ENCODE data around the gene SLC15A1. TPM values are rescaled to one million over a fixed set of nuclear protein-coding genes. Genes with fewer than 3 reads are reported as not detected.

The SLC15A1 gene
- total RNA-seq, 1 experiment from 2014 or later: not detected

DNA sequence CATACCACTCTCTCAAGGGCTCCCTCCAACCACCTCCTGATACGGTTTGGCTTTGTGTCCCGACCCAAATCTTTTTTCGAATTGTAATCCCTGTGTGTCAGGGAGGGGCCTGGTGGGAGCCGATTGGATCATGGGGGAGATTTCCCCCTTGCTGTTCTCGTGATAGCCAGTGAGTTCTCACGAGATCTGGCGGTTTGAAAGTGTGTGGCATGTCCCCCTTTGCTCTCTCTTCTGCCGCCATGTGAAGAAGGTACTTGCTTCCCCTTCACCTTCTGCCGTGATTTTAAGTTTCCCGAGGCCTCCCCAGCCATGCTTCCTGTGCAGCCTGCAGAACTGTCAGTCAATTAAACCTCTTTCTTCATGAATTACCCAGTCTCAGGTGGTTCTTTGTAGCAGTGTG lies 34.7 kb upstream of the SLC15A1 start:
- peaks cover 10% of the 10 kb centered on the region; the same call in 1 of the 2 replicates for H3K9me3 ChIP-seq (replicated peaks)
- H3K4me1 ChIP-seq (replicated peaks): no peaks in the 10 kb centered on the region
- no peak overlapping the region for H3K4me3 ChIP-seq
- no peak for DNase-seq (ENCODE audit: low read depth in 1 of 2, low spot score in 2 of 2)
- no peak overlapping the region for H3K27ac ChIP-seq
- no peaks in the 10 kb centered on the region for H3K36me3 ChIP-seq
- peaks cover 27% of the 10 kb centered on the region for H3K27me3 ChIP-seq (replicated peaks)

DNA sequence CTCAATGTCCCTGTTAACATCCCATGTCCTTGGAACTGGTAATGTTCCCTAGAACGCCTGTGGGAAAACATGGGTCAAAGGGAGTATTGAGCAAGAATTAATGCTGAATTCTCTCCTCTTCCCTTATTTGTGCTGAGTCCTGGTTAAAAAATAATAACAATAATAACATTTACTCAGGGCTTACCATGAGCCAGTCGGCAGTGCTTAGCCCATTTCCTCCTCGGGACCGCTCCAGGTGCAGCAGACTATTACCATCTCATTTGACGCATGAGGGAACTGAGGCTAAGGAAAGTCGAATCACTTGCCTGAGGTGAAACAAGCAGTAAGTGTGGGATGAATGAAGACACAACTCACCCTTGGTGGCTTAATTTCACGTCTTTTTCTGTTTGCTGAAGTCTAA lies 33.6 kb upstream of the SLC15A1 start:
- DNase-seq (ENCODE audit: low read depth in 1 of 2, low spot score in 2 of 2): no peak
- Histone ChIP-seq H3K4me1 (replicated peaks) (no peaks in the 10 kb centered on the region), H3K4me3 (no peak overlapping the region), H3K36me3 (no peaks in the 10 kb centered on the region), H3K9me3 (replicated peaks) (peaks cover 12% of the 10 kb centered on the region), H3K27ac (no peak overlapping the region), H3K27me3 (replicated peaks) (peaks cover 27% of the 10 kb centered on the region)

DNA sequence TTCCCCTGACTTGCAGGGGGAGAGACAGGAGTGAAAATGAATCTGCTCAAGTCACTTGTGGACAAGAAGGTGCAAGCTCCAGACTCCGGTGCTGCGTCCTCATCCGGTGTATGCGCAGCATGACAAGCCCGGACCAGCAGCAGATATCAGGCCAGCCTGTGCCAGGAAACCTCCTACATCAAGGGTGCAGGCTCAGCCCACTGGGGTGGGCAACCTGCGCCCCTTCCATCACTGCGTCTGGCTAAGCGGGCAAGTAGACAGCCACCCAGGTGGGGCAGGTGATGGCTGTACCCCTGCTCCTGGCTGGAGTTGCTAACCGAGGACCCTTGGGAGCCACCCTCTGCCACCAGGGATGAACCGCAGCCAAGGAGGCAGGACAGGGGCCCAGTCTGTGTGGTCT lies 32.9 kb upstream of the SLC15A1 start:
- no peak overlapping the region for H3K4me3 ChIP-seq
- peaks cover 27% of the 10 kb centered on the region for H3K27me3 ChIP-seq (replicated peaks)
- no peak for DNase-seq (ENCODE audit: low read depth in 1 of 2, low spot score in 2 of 2)
- peaks cover 19% of the 10 kb centered on the region for H3K9me3 ChIP-seq (replicated peaks)
- H3K27ac ChIP-seq: no peak overlapping the region
- no peaks in the 10 kb centered on the region for H3K36me3 ChIP-seq
- H3K4me1 ChIP-seq (replicated peaks): no peaks in the 10 kb centered on the region

DNA sequence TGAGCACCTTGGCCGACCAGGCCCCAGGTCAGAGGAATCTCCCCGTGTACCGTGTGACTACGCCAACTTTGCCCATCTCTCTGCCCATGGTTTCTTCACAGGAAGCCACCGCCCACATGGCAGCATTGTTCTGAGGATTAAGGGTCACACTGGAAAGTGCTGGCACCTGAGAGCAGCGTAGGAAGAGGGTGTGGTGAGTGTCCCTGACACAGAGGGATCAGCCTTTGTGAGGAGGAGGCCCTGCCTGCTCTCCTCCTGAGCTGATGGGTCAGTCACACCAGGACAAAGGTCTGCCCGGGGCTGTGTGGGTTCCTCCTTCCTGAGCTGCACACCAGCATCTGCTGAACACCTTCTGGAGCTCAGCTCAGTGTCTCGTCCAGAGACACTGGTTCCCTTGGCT lies 32.2 kb upstream of the SLC15A1 start:
- Histone ChIP-seq H3K9me3 (replicated peaks) (peaks cover 19% of the 10 kb centered on the region), H3K36me3 (no peaks in the 10 kb centered on the region)

DNA sequence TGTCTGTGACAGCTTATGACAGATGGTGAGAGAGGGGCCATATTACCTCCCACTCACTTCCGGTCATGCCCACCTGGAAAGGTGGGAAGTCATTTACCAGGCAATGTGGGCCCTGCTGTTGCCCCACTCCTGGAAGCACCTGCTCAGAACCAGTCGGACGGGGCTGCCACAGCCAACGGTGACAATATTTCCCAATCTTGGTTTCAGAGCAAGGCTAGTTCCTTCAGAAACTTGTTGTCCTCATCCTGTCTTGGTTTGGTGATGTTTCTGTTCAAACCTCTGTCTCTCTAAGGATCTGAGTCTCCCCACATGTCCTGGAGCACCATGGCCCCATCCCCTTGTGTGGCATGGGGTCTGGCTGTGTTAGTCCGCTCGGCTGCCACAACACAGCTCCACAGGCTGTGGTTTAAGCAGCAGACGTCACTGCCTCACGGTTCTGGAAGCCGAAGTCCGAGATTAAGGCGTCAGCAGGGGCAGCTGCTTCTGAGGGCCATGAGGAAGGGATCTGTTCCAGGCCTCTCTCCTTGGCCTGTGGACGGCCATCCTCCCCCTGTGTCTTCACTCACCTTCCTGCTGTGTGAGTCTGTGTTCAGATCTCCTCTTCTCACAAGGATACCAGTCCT lies 31.5 kb upstream of the SLC15A1 start:
- Histone ChIP-seq H3K27me3 (replicated peaks) (peaks cover 27% of the 10 kb centered on the region), H3K4me1 (replicated peaks) (peaks cover under 1% of the 10 kb centered on the region), H3K9me3 (replicated peaks) (peaks cover 19% of the 10 kb centered on the region), H3K27ac (no peak overlapping the region), H3K4me3 (no peak overlapping the region), H3K36me3 (no peaks in the 10 kb centered on the region)
- DNase-seq (ENCODE audit: low read depth in 1 of 2, low spot score in 2 of 2): no peak

More for the DNA sequence above, 32.2 kb upstream of the SLC15A1 start:
- H3K4me1 ChIP-seq (replicated peaks): no peaks in the 10 kb centered on the region
- no peak overlapping the region for H3K27ac ChIP-seq
- DNase-seq (ENCODE audit: low read depth in 1 of 2, low spot score in 2 of 2): no peak
- H3K27me3 ChIP-seq (replicated peaks): peaks cover 27% of the 10 kb centered on the region
- H3K4me3 ChIP-seq: no peak overlapping the region

DNA sequence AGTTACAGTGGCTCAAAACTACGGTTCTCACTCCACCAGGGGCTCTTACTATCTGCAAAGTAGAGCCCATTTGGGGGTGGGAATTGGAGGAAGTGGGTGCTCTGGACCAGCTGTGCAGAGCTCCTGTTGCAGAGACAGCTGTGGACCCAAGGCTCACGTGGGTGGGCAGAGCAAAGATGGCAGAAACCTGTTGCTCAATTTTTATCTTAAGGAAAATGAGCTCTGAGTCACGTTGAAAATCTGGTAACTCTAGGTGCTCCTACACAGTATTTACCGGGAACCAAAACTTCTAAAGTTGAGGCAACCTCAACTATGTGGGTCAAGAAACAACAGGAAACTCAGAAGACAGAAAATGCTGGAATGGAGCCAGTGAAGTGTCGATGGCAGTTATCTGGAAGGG lies 30.2 kb upstream of the SLC15A1 start:
- H3K4me1 ChIP-seq (replicated peaks): peaks cover 7% of the 10 kb centered on the region
- no peaks in the 10 kb centered on the region for H3K36me3 ChIP-seq
- peaks cover 19% of the 10 kb centered on the region for H3K9me3 ChIP-seq (replicated peaks)
- no peak overlapping the region for H3K4me3 ChIP-seq
- no peak overlapping the region for H3K27ac ChIP-seq
- peaks cover 27% of the 10 kb centered on the region for H3K27me3 ChIP-seq (replicated peaks)
- no peak for DNase-seq (ENCODE audit: low read depth in 1 of 2, low spot score in 2 of 2)

DNA sequence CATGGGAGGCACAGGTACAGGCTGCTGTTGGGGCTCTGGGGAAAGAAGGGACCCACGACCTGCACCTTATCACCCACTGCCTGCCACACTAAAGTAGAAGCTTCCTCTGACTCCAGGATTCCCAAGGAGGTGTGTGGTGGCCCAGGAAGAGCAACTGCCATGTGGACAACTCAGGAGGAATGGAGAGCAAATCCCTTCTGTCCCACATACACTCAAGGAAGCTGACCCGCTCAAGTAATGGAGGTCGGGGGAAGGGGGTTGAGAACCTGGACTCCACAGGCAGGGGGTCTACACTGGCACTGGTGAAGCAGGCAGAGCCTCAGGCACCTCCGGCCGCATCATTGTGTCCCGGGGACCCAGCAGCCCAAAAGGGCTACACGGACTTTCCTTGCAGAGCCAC lies 29.4 kb upstream of the SLC15A1 start:
- peaks cover 19% of the 10 kb centered on the region for H3K9me3 ChIP-seq (replicated peaks)

DNA sequence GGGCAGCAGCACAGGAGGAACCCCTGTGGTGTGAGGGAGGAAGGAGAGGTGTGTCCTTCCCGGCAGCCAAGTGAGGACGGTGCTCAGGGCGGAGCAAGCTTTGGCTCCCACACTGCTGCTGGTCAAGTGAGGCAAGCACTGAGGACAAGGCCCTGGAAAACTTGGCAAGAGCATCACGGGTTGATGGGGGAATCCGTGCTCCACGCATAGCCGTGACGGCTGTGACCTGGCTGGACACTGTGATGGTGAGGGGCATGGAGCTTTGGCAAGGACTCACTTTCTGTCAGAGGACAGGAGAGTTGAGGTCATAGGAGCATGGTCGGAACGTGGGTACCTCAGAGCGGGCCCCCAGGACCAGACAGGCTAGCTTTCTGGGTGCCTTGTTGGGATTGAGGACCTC lies 29.0 kb upstream of the SLC15A1 start:
- peaks cover 7% of the 10 kb centered on the region for H3K4me1 ChIP-seq (replicated peaks)
- DNase-seq (ENCODE audit: low read depth in 1 of 2, low spot score in 2 of 2): no peak
- H3K27ac ChIP-seq: no peak overlapping the region
- no peaks in the 10 kb centered on the region for H3K36me3 ChIP-seq
- no peak overlapping the region for H3K4me3 ChIP-seq
- peaks cover 19% of the 10 kb centered on the region for H3K9me3 ChIP-seq (replicated peaks)
- peaks cover 22% of the 10 kb centered on the region for H3K27me3 ChIP-seq (replicated peaks)

More for the DNA sequence above, 29.4 kb upstream of the SLC15A1 start:
- no peak overlapping the region for H3K27ac ChIP-seq
- H3K4me1 ChIP-seq (replicated peaks): peaks cover 7% of the 10 kb centered on the region
- no peak overlapping the region for H3K4me3 ChIP-seq
- no peak for DNase-seq (ENCODE audit: low read depth in 1 of 2, low spot score in 2 of 2)
- no peaks in the 10 kb centered on the region for H3K36me3 ChIP-seq
- peaks cover 26% of the 10 kb centered on the region for H3K27me3 ChIP-seq (replicated peaks)

DNA sequence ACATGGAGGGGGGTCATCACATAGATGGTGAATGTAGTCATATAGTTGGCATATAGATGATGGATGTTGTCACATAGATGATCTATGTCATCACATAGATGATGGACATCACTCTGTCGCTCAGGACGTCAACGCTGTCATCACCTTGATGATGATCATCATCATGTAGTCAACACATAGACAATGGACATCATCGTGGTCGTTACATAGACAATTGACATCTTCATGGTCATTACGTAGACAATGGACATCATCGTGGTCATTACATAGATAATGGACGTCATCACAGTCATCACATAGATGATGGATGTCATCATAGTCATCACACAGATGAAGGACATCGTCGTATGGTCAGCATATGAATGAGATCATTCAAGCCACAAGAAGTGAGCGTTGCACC lies 28.6 kb upstream of the SLC15A1 start:
- H3K4me1 ChIP-seq (replicated peaks): peaks cover 11% of the 10 kb centered on the region
- H3K27me3 ChIP-seq (replicated peaks): peaks cover 18% of the 10 kb centered on the region
- DNase-seq (ENCODE audit: low read depth in 1 of 2, low spot score in 2 of 2): no peak
- no peaks in the 10 kb centered on the region for H3K36me3 ChIP-seq
- peaks cover 19% of the 10 kb centered on the region for H3K9me3 ChIP-seq (replicated peaks)
- H3K4me3 ChIP-seq: no peak overlapping the region
- H3K27ac ChIP-seq: no peak overlapping the region

DNA sequence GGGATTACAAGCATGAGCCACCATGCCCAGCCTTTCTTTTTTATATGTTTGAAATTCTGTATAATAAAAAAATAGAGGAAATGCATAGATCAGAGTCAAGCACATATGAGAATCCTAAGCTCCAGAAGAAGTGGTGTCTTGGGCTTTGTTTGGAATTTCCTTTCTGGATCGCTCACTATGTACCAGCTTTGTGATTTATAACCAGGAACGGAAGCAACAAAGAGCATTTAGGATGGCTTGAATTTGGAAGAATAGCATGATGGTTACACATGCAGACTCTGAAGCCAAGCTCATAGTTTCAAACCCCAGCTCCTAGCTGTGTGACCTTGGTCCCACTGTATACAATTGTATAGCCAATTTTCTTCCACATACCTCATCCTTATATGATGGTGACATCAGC lies 28.0 kb upstream of the SLC15A1 start:
- Histone ChIP-seq H3K27me3 (replicated peaks) (peaks cover 12% of the 10 kb centered on the region; the same call in 1 of the 2 replicates), H3K27ac (no peak overlapping the region), H3K36me3 (no peaks in the 10 kb centered on the region), H3K9me3 (replicated peaks) (peaks cover 19% of the 10 kb centered on the region), H3K4me1 (replicated peaks) (peaks cover 15% of the 10 kb centered on the region), H3K4me3 (no peak overlapping the region)
- no peak for DNase-seq (ENCODE audit: low read depth in 1 of 2, low spot score in 2 of 2)

DNA sequence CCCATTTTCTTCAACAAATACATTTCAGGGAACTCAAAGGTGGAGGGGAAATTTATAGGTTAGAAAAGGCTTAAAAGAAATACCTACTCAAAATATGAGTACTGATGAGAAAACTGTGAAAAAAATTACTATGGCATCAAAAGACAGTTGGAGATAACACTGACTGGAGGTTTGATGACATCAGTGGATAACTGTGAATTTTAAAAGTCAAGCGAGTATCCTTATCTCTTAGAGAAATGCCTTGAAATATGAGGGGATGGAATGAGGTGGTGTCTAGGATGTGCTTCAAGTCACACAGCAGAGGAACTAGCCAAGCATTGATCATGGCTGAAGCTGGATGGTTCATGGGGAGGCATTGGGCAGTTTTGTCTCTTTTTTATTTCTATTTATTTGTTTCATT lies 27.2 kb upstream of the SLC15A1 start:
- no peak for DNase-seq (ENCODE audit: low read depth in 1 of 2, low spot score in 2 of 2)
- Histone ChIP-seq H3K4me1 (replicated peaks) (peaks cover 15% of the 10 kb centered on the region), H3K36me3 (no peaks in the 10 kb centered on the region), H3K9me3 (replicated peaks) (peaks cover 19% of the 10 kb centered on the region), H3K27ac (no peak overlapping the region), H3K4me3 (no peak overlapping the region), H3K27me3 (replicated peaks) (0 out of 2 replicates have a peak, but pooled peaks cover 12% of the 10 kb centered on the region)

DNA sequence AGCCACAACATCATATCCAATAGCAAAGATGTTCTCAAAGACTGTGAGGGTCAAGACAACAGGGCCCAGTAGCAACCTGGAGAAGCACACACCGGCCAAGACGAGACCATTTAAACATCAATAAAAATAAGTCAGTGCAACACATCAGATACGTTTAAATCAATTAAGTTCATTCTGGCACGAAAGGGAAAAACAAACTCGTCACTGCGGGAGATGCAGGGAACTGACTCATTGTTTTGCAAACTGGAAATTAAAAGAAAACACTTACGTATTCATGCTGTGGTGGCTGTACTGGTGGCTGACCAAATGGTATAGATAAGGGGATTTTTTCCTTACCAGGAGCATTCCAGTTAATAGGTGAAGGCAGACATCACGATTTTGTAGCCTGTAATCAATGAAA lies 26.3 kb upstream of the SLC15A1 start:
- Histone ChIP-seq H3K36me3 (no peaks in the 10 kb centered on the region), H3K27ac (no peak overlapping the region), H3K27me3 (replicated peaks) (0 out of 2 replicates have a peak, but pooled peaks cover 12% of the 10 kb centered on the region), H3K4me1 (replicated peaks) (peaks cover 15% of the 10 kb centered on the region), H3K9me3 (replicated peaks) (peaks cover 11% of the 10 kb centered on the region), H3K4me3 (no peak overlapping the region)
- no peak for DNase-seq (ENCODE audit: low read depth in 1 of 2, low spot score in 2 of 2)

DNA sequence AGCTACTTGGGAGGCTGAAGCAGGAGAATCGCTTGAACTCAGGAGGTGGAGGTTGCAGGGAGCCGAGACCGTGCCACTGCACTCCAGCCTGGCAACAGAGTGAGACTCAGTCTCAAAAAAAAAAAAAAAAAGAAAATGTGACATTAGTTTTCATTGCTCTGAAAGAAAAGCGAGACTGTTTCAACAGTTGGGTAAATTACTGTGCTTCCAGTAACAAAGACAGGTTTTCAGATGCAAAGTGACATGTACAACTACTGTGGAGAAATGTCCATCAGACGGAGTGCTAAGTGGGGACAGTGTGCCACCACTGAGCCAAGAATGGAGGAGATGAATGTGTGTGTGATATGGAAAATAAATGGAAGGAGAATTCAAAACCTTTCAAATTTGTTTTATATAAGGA lies 24.2 kb upstream of the SLC15A1 start:
- peaks cover 19% of the 10 kb centered on the region for H3K9me3 ChIP-seq (replicated peaks)

DNA sequence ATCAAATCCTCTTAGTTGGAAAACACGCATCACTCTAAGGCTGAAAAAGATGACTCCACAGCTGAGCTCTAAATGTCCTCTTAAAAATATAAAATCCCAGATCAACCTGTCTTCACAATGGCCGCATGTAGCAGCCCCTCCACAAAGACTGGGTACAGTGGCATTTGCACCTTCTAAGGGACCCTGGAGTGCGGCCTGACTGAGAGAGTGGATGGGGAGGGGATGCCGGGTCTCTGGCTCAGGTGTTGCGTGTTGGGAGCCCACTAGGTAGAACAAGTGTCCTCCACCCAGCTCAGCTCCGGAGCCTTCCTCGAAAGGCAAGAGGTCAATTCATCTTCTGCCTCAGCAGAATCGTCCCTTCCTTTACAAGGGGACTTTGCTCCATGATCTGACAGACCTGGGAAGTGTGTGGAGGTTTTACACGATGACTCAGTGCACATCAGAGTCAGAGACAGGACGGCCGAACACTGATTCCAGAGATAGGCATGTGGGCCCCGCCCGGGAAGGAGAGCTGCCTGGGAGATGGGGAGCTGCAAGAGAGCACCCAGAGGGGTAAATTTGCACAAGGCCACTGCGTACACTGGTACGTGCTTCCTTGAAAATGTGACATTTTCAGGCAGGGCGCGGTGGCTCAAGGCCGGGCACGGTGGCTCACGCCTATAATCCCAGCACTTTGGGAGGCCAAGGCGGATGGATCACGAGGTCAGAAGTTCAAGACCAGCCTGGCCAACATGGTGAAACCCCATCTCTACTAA lies 23.5 kb upstream of the SLC15A1 start:
- no peaks in the 10 kb centered on the region for H3K27me3 ChIP-seq (replicated peaks)
- peaks cover 19% of the 10 kb centered on the region for H3K9me3 ChIP-seq (replicated peaks)
- DNase-seq (ENCODE audit: low read depth in 1 of 2, low spot score in 2 of 2): peak; percentile 74 to 93
- H3K36me3 ChIP-seq: no peaks in the 10 kb centered on the region
- no peak overlapping the region for H3K4me3 ChIP-seq
- no peak overlapping the region for H3K27ac ChIP-seq
- H3K4me1 ChIP-seq (replicated peaks): peaks cover 15% of the 10 kb centered on the region

More for the DNA sequence above, 24.2 kb upstream of the SLC15A1 start:
- peaks cover 15% of the 10 kb centered on the region for H3K4me1 ChIP-seq (replicated peaks)
- DNase-seq (ENCODE audit: low read depth in 1 of 2, low spot score in 2 of 2): no peak
- no peak overlapping the region for H3K4me3 ChIP-seq
- H3K27ac ChIP-seq: no peak overlapping the region
- no peaks in the 10 kb centered on the region for H3K27me3 ChIP-seq (replicated peaks)
- no peaks in the 10 kb centered on the region for H3K36me3 ChIP-seq
